GM23338 (cell line): ENCODE measurements around the gene BNIPL. TPM values are rescaled to one million over a fixed set of nuclear protein-coding genes. Genes with fewer than 3 reads are reported as not detected.

Experiments
- ATAC-seq: fragments of 200-7000 bp; cut with Tn5 transposase; 3 replicates; pipeline ENCODE4 v1.9.1; 2020
- DNase-seq: peaks from one replicate; pipeline ENCODE4 v3.0.0-alpha.2; 2015; ENCODE audit warnings: low spot score
- H2AFZ ChIP-seq: fragments of 200-600 bp; sonication (generic); 2 replicates; pipeline ENCODE4 v1.8.0; 2016; ENCODE audit warnings: antibody characterized with exemption, mild to moderate bottlenecking, moderate library complexity
- H3F3A ChIP-seq: fragments of 200-600 bp; sonication (generic); replicated peaks from 2 replicates; pipeline ENCODE4 v1.8.0; 2017; ENCODE audit warnings: antibody characterized with exemption, mixed run types, low read depth
- H3K27ac ChIP-seq: fragments of 200-600 bp; sonication (generic); 2 replicates; pipeline ENCODE4 v1.6.1; 2016; ENCODE audit warnings: low read depth
- H3K27me3 ChIP-seq: fragments of 200-600 bp; sonication (generic); 2 replicates; pipeline ENCODE4 v1.8.0; 2016; ENCODE audit warnings: mild to moderate bottlenecking, mixed run types, moderate library complexity; ENCODE audit not compliant: insufficient read depth
- H3K36me3 ChIP-seq: fragments of 200-600 bp; sonication (generic); 2 replicates; pipeline ENCODE4 v1.8.0; 2016; ENCODE audit warnings: mild to moderate bottlenecking; ENCODE audit not compliant: insufficient read depth
- H3K4me1 ChIP-seq: fragments of 200-600 bp; sonication (generic); 2 replicates; pipeline ENCODE4 v1.8.0; 2016; ENCODE audit warnings: mild to moderate bottlenecking, moderate library complexity; ENCODE audit not compliant: insufficient read depth
- H3K4me2 ChIP-seq: fragments of 200-600 bp; sonication (generic); 2 replicates; pipeline ENCODE4 v1.7.1; 2017; ENCODE audit warnings: mixed run types
- H3K4me3 ChIP-seq: fragments of 200-600 bp; sonication (generic); 2 replicates; pipeline ENCODE4 v1.6.1; 2016; ENCODE audit warnings: mixed run types
- H3K79me2 ChIP-seq: fragments of 200-600 bp; sonication (generic); replicated peaks from 2 replicates; pipeline ENCODE4 v1.8.0; 2017; ENCODE audit warnings: mild to moderate bottlenecking; ENCODE audit not compliant: insufficient read depth
- H3K9me2 ChIP-seq: fragments of 200-600 bp; sonication (generic); 2 replicates; pipeline ENCODE4 v1.8.0; 2017; ENCODE audit not compliant: insufficient read depth
- H4K20me1 ChIP-seq: fragments of 200-600 bp; sonication (generic); replicated peaks from 2 replicates; pipeline ENCODE4 v1.8.0; 2017; ENCODE audit warnings: mild to moderate bottlenecking; ENCODE audit not compliant: insufficient read depth
- H3K27ac Mint-ChIP-seq: 2 replicates; pipeline ENCODE4 v1.8.0; 2020; ENCODE audit warnings: inconsistent platforms, mild to moderate bottlenecking, moderate library complexity, mixed read lengths
- H3K27me3 Mint-ChIP-seq: 3 replicates; pipeline ENCODE4 v1.8.0; 2022; ENCODE audit warnings: low read depth, mild to moderate bottlenecking, moderate library complexity, mixed read lengths, inconsistent platforms; ENCODE audit not compliant: insufficient read depth, poor library complexity
- H3K36me3 Mint-ChIP-seq: 3 replicates; pipeline ENCODE4 v1.8.0; 2021; ENCODE audit warnings: low read depth, mild to moderate bottlenecking, inconsistent platforms, moderate library complexity, mixed read lengths
- H3K4me1 Mint-ChIP-seq: 3 replicates; pipeline ENCODE4 v1.8.0; 2020; ENCODE audit warnings: mild to moderate bottlenecking, inconsistent platforms, mixed read lengths
- H3K4me3 Mint-ChIP-seq: 3 replicates; pipeline ENCODE4 v1.8.0; 2021; ENCODE audit warnings: moderate library complexity, mild to moderate bottlenecking, inconsistent platforms, mixed read lengths
- H3K9me3 Mint-ChIP-seq: 3 replicates; pipeline ENCODE4 v1.8.0; 2020; ENCODE audit warnings: moderate library complexity, mild to moderate bottlenecking, inconsistent platforms, mixed read lengths
- CREB1 ChIP-seq: fragments of 250-450 bp; sonication (Bioruptor Pico); IDR thresholded peaks from 2 replicates; pipeline ENCODE4 v1.5.0; 2020; ENCODE audit warnings: low read depth, mild to moderate bottlenecking, moderate library complexity
- EZH2 ChIP-seq: fragments of 200-600 bp; sonication (generic); IDR thresholded peaks from one replicate; pipeline ENCODE4 v1.8.0; 2017; ENCODE audit warnings: antibody characterized with exemption, mild to moderate bottlenecking, low read depth; ENCODE audit not compliant: unreplicated experiment
- NANOG ChIP-seq: IDR thresholded peaks from 2 replicates; pipeline ENCODE4 v1.6.1; 2016; ENCODE audit warnings: antibody characterized with exemption, borderline replicate concordance
- POLR2AphosphoS5 ChIP-seq: IDR thresholded peaks from 2 replicates; pipeline ENCODE4 v1.6.1; 2016; ENCODE audit warnings: antibody characterized with exemption, low read depth
- ZNF462 ChIP-seq: fragments of 250-450 bp; sonication (Bioruptor Pico); IDR thresholded peaks from 2 replicates; pipeline ENCODE4 v1.5.0; 2020; ENCODE audit warnings: mild to moderate bottlenecking, moderate library complexity
- polyA plus RNA-seq: library from polyadenylated mRNA; unstranded; fragments of >200 nt; fragmentation: Nextera tagmentation; extraction: Ambion mirVana; gene quantifications from 2 replicates; pipeline ENCODE4 v1.2.1, GENCODE V29; 2016
- total RNA-seq: library from RNA; depleted of rRNA; stranded (reverse); fragments of >200 nt; shearing (Covaris generic); gene quantifications from 2 replicates; pipeline ENCODE4 v1.2.3, GENCODE V29; 2014

BNIPL gene
- total and polyA plus RNA-seq, 2 experiments from 2014 or later = 0.91 to 1.2 TPM

GRCh38 chr1:151050051-151050688 lies 13.8 kb downstream of the BNIPL start (continued):
- TF ChIP-seq ZNF462 (CRISPR knock-in tag) = no peak

GRCh38 chr1:151051356-151052009 lies 15.1 kb downstream of the BNIPL start:
- Mint-ChIP-seq H3K27me3 (peaks cover 9% of the 10 kb centered on the region), H3K27ac (no peak overlapping the region), H3K4me1 (peaks cover 14% of the 10 kb centered on the region), H3K9me3 (no peaks in the 10 kb centered on the region; the same call in 2 of the 3 replicates), H3K4me3 (no peak overlapping the region), H3K36me3 (peaks cover 56% of the 10 kb centered on the region)
- no peaks in the 10 kb centered on the region for H3K27me3 ChIP-seq
- DNase-seq = no peak
- H3F3A ChIP-seq = peaks cover 41% of the 10 kb centered on the region
- ATAC-seq = no peak
- peaks cover 5% of the 10 kb centered on the region; the same call in 1 of the 2 replicates for H3K4me1 ChIP-seq
- no peaks in the 10 kb centered on the region for H3K9me2 ChIP-seq
- H2AFZ ChIP-seq = no peak overlapping the region
- no peak overlapping the region for H3K4me3 ChIP-seq
- no peak overlapping the region for H3K4me2 ChIP-seq
- peaks cover 14% of the 10 kb centered on the region for H4K20me1 ChIP-seq
- H3K36me3 ChIP-seq = peaks cover 48% of the 10 kb centered on the region
- peak overlapping the region; percentile 68; the same call in 1 of the 2 replicates for H3K27ac ChIP-seq
- peaks cover 10% of the 10 kb centered on the region for H3K79me2 ChIP-seq
- no peak for TF ChIP-seq NANOG
- TF ChIP-seq CREB1 (CRISPR knock-in tag) = no peak
- TF ChIP-seq EZH2 = no peak
- no peak for TF ChIP-seq POLR2AphosphoS5
- no peak for TF ChIP-seq ZNF462 (CRISPR knock-in tag)
